H1 (cell line): Measurements from ENCODE around the gene NUDT1.

Experiments
- CTCF ChIP-seq, 3 experiments: IDR thresholded peaks; 1 replicate in 2 of 3; 2 replicates in 1 of 3; pipeline versions ENCODE4 v1.5.1 to v1.6.1; 2011; ENCODE audit warnings: low read length in 3 of 3, mild to moderate bottlenecking in 3 of 3, inconsistent platforms in 2 of 3, low read depth in 1 of 3, moderate library complexity in 1 of 3; ENCODE audit not compliant: insufficient read depth in 1 of 3; ENCODE audit errors: control extremely low read depth in 1 of 3
- EGR1 ChIP-seq: IDR thresholded peaks from 2 replicates; pipeline ENCODE4 v1.6.1; 2011; ENCODE audit warnings: low read depth, low read length, borderline replicate concordance
- EZH2 ChIP-seq: fragments of 200-600 bp; sonication (generic); IDR thresholded peaks from 2 replicates; pipeline ENCODE4 v1.7.1; 2012; ENCODE audit warnings: low read depth, mild to moderate bottlenecking, moderate library complexity, low read length, inconsistent platforms; ENCODE audit not compliant: severe bottlenecking
- GABPA ChIP-seq: IDR thresholded peaks from 2 replicates; pipeline ENCODE4 v1.6.1; 2011; ENCODE audit warnings: mild to moderate bottlenecking, low read length, moderate library complexity, borderline replicate concordance; ENCODE audit not compliant: insufficient read depth
- HDAC2 ChIP-seq, 2 experiments: fragments of 300-600 bp in 1 of 2; sonication (generic) in 1 of 2; IDR thresholded peaks; 2 replicates each; pipeline ENCODE4 v1.6.1; 2011 to 2012; ENCODE audit warnings: low read depth in 2 of 2, low read length in 2 of 2, mild to moderate bottlenecking in 2 of 2, moderate library complexity in 2 of 2, borderline replicate concordance in 1 of 2, inconsistent platforms in 1 of 2
- POLR2A ChIP-seq, 2 experiments: IDR thresholded peaks; 1 replicate in 1 of 2; 2 replicates in 1 of 2; pipeline ENCODE4 v1.6.1; 2011; ENCODE audit warnings: low read depth in 2 of 2, low read length in 2 of 2, mild to moderate bottlenecking in 2 of 2; ENCODE audit errors: control extremely low read depth in 1 of 2
- POLR2AphosphoS5 ChIP-seq: IDR thresholded peaks from 2 replicates; pipeline ENCODE4 v1.6.1; 2011; ENCODE audit warnings: low read depth, low read length
- TAF1 ChIP-seq: IDR thresholded peaks from 2 replicates; pipeline ENCODE4 v1.6.1; 2011; ENCODE audit warnings: mild to moderate bottlenecking, low read depth, low read length

GRCh38 chr7:2249744-2250323 lies 7.8 kb downstream of the NUDT1 start:
- no peak for TF ChIP-seq GABPA
- no peak for TF ChIP-seq EGR1
- no peak for TF ChIP-seq CTCF (IDR thresholded peaks at IDR 0.05; ENCODE audit: control extremely low read depth in 1 of 3, insufficient read depth in 1 of 3, low read depth in 1 of 3, low read length in 3 of 3)
- TF ChIP-seq POLR2A (IDR thresholded peaks at IDR 0.05; ENCODE audit: control extremely low read depth in 1 of 2, low read depth in 2 of 2, low read length in 2 of 2): no peak
- TF ChIP-seq TAF1: no peak
- TF ChIP-seq EZH2: no peak
- no peak; the same call in 1 of the 2 replicates for TF ChIP-seq POLR2AphosphoS5
- TF ChIP-seq HDAC2 (IDR thresholded peaks at IDR 0.05; ENCODE audit: borderline replicate concordance in 1 of 2, low read depth in 2 of 2, low read length in 2 of 2): no peak
